ENCODE data around the gene SYAP1. TPM values are rescaled to one million over a fixed set of nuclear protein-coding genes. Genes with fewer than 3 reads are reported as not detected.

Gene SYAP1
- total and polyA plus RNA-seq, 9 of the 15 experiments (the other 6 are each of a cell fraction or from before 2014, with no cell fraction given): 5.7 to 35.3 (median 27.6) TPM

DNA sequence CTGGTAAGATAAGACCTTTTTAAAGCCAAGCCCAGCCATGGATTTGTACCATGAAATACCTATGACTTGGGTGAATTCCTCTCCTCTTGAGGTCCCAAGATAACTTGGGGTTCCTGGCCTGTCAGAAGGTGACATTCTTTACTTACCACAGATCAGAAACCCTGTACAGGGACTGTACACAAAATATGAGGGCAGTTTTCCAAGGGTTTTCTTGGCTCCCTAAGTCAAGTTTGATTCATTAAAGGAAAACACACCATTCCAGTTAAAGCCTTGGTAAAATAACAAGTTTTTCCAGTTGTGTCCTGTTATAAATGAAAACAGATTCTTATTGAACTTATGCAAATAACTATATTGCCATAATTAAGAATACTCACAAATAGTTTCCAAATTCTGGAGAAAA, 8.2 kb downstream of the SYAP1 start (continued):
- TF ChIP-seq, protein P1, sequence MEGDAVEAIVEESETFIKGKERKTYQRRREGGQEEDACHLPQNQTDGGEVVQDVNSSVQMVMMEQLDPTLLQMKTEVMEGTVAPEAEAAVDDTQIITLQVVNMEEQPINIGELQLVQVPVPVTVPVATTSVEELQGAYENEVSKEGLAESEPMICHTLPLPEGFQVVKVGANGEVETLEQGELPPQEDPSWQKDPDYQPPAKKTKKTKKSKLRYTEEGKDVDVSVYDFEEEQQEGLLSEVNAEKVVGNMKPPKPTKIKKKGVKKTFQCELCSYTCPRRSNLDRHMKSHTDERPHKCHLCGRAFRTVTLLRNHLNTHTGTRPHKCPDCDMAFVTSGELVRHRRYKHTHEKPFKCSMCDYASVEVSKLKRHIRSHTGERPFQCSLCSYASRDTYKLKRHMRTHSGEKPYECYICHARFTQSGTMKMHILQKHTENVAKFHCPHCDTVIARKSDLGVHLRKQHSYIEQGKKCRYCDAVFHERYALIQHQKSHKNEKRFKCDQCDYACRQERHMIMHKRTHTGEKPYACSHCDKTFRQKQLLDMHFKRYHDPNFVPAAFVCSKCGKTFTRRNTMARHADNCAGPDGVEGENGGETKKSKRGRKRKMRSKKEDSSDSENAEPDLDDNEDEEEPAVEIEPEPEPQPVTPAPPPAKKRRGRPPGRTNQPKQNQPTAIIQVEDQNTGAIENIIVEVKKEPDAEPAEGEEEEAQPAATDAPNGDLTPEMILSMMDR (IDR thresholded peaks at IDR 0.05 in 2 of 3, conservative IDR thresholded peaks at IDR 0.05 in 1 of 3; ENCODE audit: insufficient read depth in 2 of 3, low read depth in 1 of 3, low read length in 3 of 3): no peak
- no peak for TF ChIP-seq TGIF2 (CRISPR knock-in tag; IDR thresholded peaks at IDR 0.05)
- no peak for TF ChIP-seq MBD2 (IDR thresholded peaks at IDR 0.05; ENCODE audit: borderline replicate concordance, low read depth)

DNA sequence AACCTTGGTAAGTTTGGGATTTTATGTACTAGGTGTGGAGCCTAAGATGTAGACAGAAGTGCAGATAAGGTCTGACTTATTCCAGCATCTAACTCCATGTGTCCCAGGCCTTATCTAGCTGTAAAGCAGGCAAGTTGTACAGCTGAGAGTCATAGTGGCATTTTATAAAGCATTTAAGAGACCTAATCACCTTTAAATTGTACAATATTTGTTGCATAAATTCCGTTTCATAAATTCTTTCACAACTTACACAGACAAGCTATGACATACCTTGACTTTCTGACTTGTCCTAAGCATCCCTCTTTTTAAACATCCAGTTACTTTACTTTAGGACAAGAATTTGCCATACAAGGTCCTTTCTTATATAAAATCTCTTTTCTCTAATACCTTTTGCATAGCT, 11.0 kb downstream of the SYAP1 start:
- no peak overlapping the region for H3K27ac ChIP-seq (ENCODE audit: extremely low read depth, low read depth, low read length)
- TF ChIP-seq, protein P2, sequence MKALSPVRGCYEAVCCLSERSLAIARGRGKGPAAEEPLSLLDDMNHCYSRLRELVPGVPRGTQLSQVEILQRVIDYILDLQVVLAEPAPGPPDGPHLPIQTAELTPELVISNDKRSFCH (CRISPR knock-in tag; IDR thresholded peaks at IDR 0.05): no peak
- TF ChIP-seq, protein P2 (tag; IDR thresholded peaks at IDR 0.05): no peak
- TF ChIP-seq ZKSCAN8 (CRISPR knock-in tag; IDR thresholded peaks at IDR 0.05) (no peak), HNRNPUL1 (IDR thresholded peaks at IDR 0.05; ENCODE audit: low read length) (no peak)
- TF ChIP-seq, protein P3, sequence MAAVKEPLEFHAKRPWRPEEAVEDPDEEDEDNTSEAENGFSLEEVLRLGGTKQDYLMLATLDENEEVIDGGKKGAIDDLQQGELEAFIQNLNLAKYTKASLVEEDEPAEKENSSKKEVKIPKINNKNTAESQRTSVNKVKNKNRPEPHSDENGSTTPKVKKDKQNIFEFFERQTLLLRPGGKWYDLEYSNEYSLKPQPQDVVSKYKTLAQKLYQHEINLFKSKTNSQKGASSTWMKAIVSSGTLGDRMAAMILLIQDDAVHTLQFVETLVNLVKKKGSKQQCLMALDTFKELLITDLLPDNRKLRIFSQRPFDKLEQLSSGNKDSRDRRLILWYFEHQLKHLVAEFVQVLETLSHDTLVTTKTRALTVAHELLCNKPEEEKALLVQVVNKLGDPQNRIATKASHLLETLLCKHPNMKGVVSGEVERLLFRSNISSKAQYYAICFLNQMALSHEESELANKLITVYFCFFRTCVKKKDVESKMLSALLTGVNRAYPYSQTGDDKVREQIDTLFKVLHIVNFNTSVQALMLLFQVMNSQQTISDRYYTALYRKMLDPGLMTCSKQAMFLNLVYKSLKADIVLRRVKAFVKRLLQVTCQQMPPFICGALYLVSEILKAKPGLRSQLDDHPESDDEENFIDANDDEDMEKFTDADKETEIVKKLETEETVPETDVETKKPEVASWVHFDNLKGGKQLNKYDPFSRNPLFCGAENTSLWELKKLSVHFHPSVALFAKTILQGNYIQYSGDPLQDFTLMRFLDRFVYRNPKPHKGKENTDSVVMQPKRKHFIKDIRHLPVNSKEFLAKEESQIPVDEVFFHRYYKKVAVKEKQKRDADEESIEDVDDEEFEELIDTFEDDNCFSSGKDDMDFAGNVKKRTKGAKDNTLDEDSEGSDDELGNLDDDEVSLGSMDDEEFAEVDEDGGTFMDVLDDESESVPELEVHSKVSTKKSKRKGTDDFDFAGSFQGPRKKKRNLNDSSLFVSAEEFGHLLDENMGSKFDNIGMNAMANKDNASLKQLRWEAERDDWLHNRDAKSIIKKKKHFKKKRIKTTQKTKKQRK (IDR thresholded peaks at IDR 0.05; ENCODE audit: borderline replicate concordance, low read depth, low read length): no peak
- 0 out of 2 replicates have a peak, but pooled peaks cover 3% of the 10 kb centered on the region for H3K9me3 ChIP-seq (replicated peaks; ENCODE audit: control insufficient read depth, insufficient read depth, low read depth, low read length)
- DNase-seq (ENCODE audit: extremely low read depth in 1 of 4, low spot score in 3 of 4) (no peak), ATAC-seq (no peak), FAIRE-seq (no peak)
- H3K79me2 ChIP-seq (ENCODE audit: control insufficient read depth, insufficient read depth, low read length): peaks cover 44% of the 10 kb centered on the region
- ChIA-PET CTCF (ENCODE audit: low intra/inter-chr PET ratio) (no interaction called here), POLR2A (interaction anchor here (1.6 kb wide), 1 partner anchor 14 kb away, joined by 5 read pairs; no protein-coding TSS in a partner anchor)
- intact Hi-C loops (cut with micrococcal nuclease): no loop called here
- no peak overlapping the region for H3K4me3 ChIP-seq
- H3K4me1 ChIP-seq (replicated peaks in 1 of 2; ENCODE audit: control insufficient read depth in 2 of 2, insufficient read depth in 2 of 2, low read length in 2 of 2): no peaks in the 10 kb centered on the region; a peak in 3 of 5 replicates
- no peak overlapping the region for H3K9ac ChIP-seq (ENCODE audit: insufficient read depth in 1 of 2, low read depth in 2 of 2, low read length in 2 of 2)
- peaks cover 18% of the 10 kb centered on the region; the same call in 2 of the 3 replicates for H3K36me3 ChIP-seq (ENCODE audit: control insufficient read depth, insufficient read depth, low read length)
- H4K20me1 ChIP-seq (replicated peaks; ENCODE audit: control insufficient read depth, insufficient read depth, low read length): no peaks in the 10 kb centered on the region
- H3K4me2 ChIP-seq (ENCODE audit: insufficient read depth, low read length): no peak overlapping the region
- H3K9me1 ChIP-seq (ENCODE audit: control insufficient read depth, insufficient read depth, low read length): no peaks in the 10 kb centered on the region
- WGBS (ENCODE audit: insufficient coverage, low coverage, missing lambda C conversion rate): 60% methylated on average over 1 of the region's 1 CpG
- BruUV-seq (replicated peaks): no TSS peak
- no peak overlapping the region for H2AFZ ChIP-seq (ENCODE audit: low read depth, low read length)
- no peaks in the 10 kb centered on the region for H3K27me3 ChIP-seq (ENCODE audit: control insufficient read depth in 2 of 2, insufficient read depth in 2 of 2, low read length in 2 of 2)
- in situ Hi-C loops (cut with MboI): no loop called here

Data from K562 (cell line).